Activated T-helper 1 cell treated with anti-CD3 and anti-CD28 coated beads, Interleukin-12 subunit alpha, Interleukin-12 subunit beta, Interleukin-2, Interleukin-4 antibody, amounts not matched to agents 30 ng/mL and 10 ng/mL and 1 ng/mL, durations not matched to agents 14 hours and 24 hours and 36 hours (primary cell): ENCODE measurements around the gene STIMATE. TPM values are rescaled to one million over a fixed set of nuclear protein-coding genes. Genes with fewer than 3 reads are reported as not detected.
A peak's percentile ranks its signal among the peaks of the same experiment; 100 is the strongest.

ENCODE experiments used
- DNase-seq: peaks from one replicate; pipeline ENCODE4 v3.0.0; 2021; ENCODE audit warnings: low spot score
- H3K27ac Mint-ChIP-seq: one replicate; pipeline ENCODE4 v1.8.0; 2021; ENCODE audit warnings: mild to moderate bottlenecking, mixed read lengths
- H3K27me3 Mint-ChIP-seq: one replicate; pipeline ENCODE4 v1.8.0; 2022; ENCODE audit warnings: mild to moderate bottlenecking, moderate library complexity, mixed read lengths; ENCODE audit not compliant: insufficient read depth
- H3K36me3 Mint-ChIP-seq: one replicate; pipeline ENCODE4 v1.8.0; 2021; ENCODE audit warnings: low read depth, mixed read lengths
- H3K4me1 Mint-ChIP-seq: one replicate; pipeline ENCODE4 v1.8.0; 2021; ENCODE audit warnings: low read depth, mixed read lengths
- H3K4me3 Mint-ChIP-seq: one replicate; pipeline ENCODE4 v1.8.0; 2021; ENCODE audit warnings: mild to moderate bottlenecking, moderate library complexity, mixed read lengths
- H3K9me3 Mint-ChIP-seq: one replicate; pipeline ENCODE4 v1.8.0; 2021; ENCODE audit warnings: mixed read lengths
- intact Hi-C: fragments of 100-400 bp; cut with micrococcal nuclease; formaldehyde crosslinking; loops from one replicate; pipeline ENCODE4 v1.15.1; 2024
- total RNA-seq: library from RNA; stranded (reverse); gene quantifications from 2 replicates; pipeline ENCODE4 v1.2.3, GENCODE V29; 2022

Gene STIMATE
- total RNA-seq, 1 donor from 2014 or later: 20.1 TPM

DNA sequence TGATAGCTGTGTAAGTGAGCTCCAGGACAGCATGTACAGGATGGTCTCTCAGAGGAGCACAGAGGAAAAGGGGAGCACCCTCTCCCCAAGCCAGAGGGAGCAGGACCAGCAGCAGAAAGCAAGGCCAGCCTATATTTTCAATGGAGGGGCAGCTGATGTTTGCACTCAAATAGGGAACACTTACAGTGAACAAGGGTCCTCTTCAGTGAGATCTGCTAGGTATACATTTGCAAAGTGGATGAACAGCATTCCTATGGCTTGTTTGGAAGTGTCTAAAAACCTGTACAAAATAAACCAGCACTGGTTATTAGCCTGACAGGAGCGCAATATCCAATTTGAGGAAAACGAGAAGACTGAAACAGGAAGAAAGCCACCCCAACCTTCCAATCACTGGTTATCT, 44.9 kb downstream of the STIMATE start:
- no peaks in the 10 kb centered on the region for H3K4me1 Mint-ChIP-seq
- no peaks in the 10 kb centered on the region for H3K9me3 Mint-ChIP-seq
- intact Hi-C loops: loop anchor here (5.0 kb wide), 1 partner anchor 45 kb away; the partner anchor contains the start of gene STIMATE
- no peak for DNase-seq
- no peak overlapping the region for H3K27ac Mint-ChIP-seq
- no peak overlapping the region for H3K4me3 Mint-ChIP-seq
- no peaks in the 10 kb centered on the region for H3K36me3 Mint-ChIP-seq
- no peaks in the 10 kb centered on the region for H3K27me3 Mint-ChIP-seq

DNA sequence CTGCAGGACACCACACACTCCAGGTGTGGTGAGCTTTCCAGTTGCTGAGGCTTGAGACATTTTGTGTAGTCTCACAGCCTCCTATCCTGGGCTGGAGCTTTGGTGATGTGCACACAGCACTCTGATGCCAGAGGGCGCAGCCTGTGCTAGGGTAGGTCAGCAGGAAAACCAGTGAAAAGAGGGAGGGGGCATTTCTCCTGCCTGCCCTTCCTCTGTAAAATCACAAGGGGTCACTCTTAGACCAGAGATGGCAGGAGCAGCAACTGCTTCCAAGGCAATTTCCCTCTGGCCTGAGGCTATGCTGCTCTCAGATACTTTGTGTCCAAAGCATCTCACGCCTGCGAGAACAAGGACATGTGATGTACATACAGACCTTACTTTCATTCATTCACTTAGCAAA, 46.0 kb downstream of the STIMATE start:
- Mint-ChIP-seq H3K9me3 (no peaks in the 10 kb centered on the region), H3K4me3 (no peak overlapping the region), H3K27me3 (no peaks in the 10 kb centered on the region), H3K27ac (no peak overlapping the region), H3K4me1 (no peaks in the 10 kb centered on the region), H3K36me3 (no peaks in the 10 kb centered on the region)
- intact Hi-C loops: loop anchor here (1.0 to 5.0 kb wide), 3 partner anchors 46 to 221 kb away; partner anchors contain the start of gene STIMATE
- no peak for DNase-seq

DNA sequence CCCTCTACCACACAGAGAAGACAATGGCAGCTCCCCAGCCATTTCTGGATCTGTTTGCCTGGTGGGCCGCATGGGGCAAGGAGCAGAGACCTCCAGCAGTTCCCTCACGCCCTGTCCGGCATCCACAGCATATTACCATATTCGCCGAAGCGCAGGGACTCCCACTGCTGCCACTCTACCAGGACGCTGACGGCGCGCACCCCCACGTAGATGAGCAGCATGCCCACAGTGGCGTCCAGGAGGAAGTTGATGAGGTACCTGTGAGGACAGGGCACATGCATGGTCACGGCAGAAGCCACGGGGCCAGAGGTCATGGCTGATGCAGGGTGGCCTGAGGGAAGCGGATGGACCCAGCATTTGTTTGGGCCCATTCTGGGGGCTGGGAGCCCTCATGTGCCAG, 47.7 kb downstream of the STIMATE start:
- intact Hi-C loops: loop anchor here (5.0 to 10.0 kb wide), 2 partner anchors 48 to 345 kb away; partner anchors contain the start of gene STIMATE
- H3K9me3 Mint-ChIP-seq: no peaks in the 10 kb centered on the region
- no peak overlapping the region for H3K4me3 Mint-ChIP-seq
- H3K27me3 Mint-ChIP-seq: no peaks in the 10 kb centered on the region
- no peak for DNase-seq
- peaks cover 1% of the 10 kb centered on the region for H3K4me1 Mint-ChIP-seq
- no peaks in the 10 kb centered on the region for H3K36me3 Mint-ChIP-seq
- H3K27ac Mint-ChIP-seq: no peak overlapping the region

DNA sequence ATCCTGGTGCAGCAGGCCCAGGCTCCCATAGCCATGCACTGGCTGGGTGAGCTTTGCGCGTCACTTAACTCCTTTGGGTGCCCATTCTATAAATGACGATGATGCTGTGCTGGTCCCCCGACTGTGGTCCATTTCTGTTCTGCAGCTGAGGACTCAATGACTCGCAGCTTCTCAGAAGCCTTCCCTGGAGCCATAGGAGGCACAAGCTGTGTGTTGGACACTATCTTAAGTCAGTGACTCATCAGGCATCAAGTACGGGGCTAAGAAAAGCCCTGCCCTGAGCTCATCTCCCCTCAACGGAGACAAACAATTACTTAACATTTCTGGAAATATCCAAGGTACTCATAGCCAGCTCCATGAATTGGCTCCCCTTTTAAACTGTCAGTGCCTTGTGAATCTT, 48.7 kb downstream of the STIMATE start:
- Mint-ChIP-seq H3K27ac (no peak overlapping the region), H3K36me3 (no peaks in the 10 kb centered on the region), H3K4me1 (peaks cover 7% of the 10 kb centered on the region), H3K4me3 (no peak overlapping the region), H3K27me3 (no peaks in the 10 kb centered on the region), H3K9me3 (no peaks in the 10 kb centered on the region)
- intact Hi-C loops: loop anchor here (10.0 kb wide), 1 partner anchor 346 kb away; no protein-coding TSS in a partner anchor
- no peak for DNase-seq

DNA sequence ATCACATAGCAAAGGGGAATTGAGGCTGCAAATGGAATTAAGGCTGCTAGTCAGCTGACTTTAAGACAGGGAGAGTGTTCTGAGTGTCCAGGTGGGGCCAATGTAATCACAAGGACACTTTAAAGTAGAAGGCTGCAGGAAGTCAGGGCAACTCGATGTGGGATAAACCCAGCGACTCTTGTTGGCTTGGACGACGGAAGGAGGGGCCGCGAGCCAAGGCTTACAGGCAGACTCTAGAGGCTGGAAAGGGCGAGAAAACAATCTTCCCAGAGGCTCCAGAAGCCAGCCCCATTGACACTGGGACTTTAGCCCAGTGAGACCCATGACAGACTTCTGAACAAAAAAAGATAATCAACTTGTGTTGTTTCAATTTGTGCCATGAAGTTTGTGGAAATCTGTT, 49.6 kb downstream of the STIMATE start:
- Mint-ChIP-seq H3K4me3 (no peak overlapping the region), H3K9me3 (no peaks in the 10 kb centered on the region), H3K36me3 (no peaks in the 10 kb centered on the region), H3K4me1 (peaks cover 7% of the 10 kb centered on the region), H3K27me3 (no peaks in the 10 kb centered on the region), H3K27ac (no peak overlapping the region)
- no peak for DNase-seq
- intact Hi-C loops: loop anchor here (10.0 kb wide), 1 partner anchor 347 kb away; no protein-coding TSS in a partner anchor

DNA sequence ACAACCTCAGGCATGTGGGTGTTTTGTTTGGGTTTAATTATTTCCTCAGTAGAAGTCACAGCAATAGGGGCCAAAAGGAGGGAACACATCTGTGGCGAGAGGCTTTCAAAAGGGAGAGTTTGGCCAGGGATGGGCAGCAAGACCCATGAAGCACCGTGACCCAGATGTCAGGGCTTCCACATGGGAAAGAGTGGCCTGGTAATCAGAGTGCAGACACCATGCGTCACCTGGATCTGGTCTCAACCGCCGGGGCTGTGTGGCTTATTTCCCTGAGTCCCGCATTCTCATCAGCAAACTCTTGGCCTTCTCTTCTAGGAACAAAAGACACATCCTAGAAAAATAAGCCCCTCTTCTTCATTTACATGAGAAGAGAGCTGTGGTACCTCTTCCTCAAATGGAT, 50.1 kb downstream of the STIMATE start:
- H3K36me3 Mint-ChIP-seq: no peaks in the 10 kb centered on the region
- no peaks in the 10 kb centered on the region for H3K27me3 Mint-ChIP-seq
- DNase-seq: no peak
- no peak overlapping the region for H3K27ac Mint-ChIP-seq
- intact Hi-C loops: loop anchor here (10.0 kb wide), 1 partner anchor 348 kb away; no protein-coding TSS in a partner anchor
- peaks cover 7% of the 10 kb centered on the region for H3K4me1 Mint-ChIP-seq
- no peak overlapping the region for H3K4me3 Mint-ChIP-seq
- H3K9me3 Mint-ChIP-seq: no peaks in the 10 kb centered on the region

DNA sequence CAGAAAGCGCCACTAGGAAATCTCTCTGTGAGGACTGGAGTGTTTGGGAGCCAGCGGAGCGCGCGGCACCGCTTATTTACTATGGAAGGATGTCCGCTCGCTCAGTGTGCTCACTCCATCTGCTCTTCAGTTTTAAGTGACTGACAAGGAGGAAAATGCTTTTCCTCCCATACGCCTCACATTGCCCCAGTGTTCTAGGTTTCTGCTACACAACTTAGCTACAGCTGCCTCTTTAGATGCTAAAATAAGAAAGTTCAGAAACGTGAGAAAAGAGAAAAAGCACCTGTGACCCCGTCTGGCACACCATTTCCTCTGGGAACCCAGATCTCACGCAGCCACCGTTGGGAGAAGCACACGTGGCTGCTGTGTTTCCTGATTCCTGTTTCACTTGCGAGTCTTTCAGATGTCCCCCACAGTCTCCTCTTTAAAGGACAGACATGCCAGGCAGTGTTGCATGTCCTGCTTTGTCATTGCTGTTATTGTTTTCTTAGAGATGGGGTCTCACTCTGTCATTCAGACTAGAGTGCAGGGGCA, 50.8 kb downstream of the STIMATE start:
- H3K27me3 Mint-ChIP-seq: no peaks in the 10 kb centered on the region
- DNase-seq: no peak
- peak overlapping the region; percentile 21 for H3K27ac Mint-ChIP-seq
- H3K4me1 Mint-ChIP-seq: peaks cover 13% of the 10 kb centered on the region
- no peaks in the 10 kb centered on the region for H3K9me3 Mint-ChIP-seq
- no peak overlapping the region for H3K4me3 Mint-ChIP-seq
- intact Hi-C loops: loop anchor here (10.0 kb wide), 1 partner anchor 348 kb away; no protein-coding TSS in a partner anchor
- H3K36me3 Mint-ChIP-seq: no peaks in the 10 kb centered on the region

DNA sequence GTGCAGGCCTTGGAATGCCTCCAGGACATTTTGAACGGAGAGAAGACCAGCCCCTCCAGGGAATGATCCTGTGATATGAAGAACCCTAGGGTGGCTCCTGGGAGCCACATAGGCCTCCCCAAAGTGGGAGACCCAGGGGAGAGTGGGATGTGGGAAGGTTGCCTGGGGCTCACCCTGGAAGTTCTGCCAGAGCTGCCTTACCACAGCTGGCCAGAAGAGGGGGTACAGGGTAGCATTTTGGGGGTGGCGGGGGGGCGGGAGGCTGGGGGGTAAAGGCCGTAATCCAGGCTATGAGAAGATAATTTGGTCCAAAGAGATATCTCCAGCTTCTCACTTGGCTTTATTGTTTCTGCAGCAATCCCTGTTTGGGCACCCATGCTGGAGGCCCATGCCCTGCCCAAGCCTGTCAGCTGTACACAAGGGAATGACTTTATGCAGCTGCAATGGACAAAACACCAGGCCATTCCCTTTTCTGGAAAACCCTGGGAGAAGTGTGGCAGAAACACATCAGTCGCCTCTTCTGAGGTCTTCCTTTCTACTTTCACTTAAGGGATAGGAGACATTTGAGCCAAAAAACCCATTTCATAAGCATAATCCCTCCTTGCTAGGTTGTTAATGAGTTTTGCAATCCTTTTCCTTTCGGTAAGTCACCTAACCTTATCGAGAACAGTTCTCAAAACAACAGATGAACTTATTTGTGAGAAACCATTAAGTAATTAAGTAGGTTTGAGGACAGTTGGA, 51.5 kb downstream of the STIMATE start:
- no peaks in the 10 kb centered on the region for H3K27me3 Mint-ChIP-seq
- H3K4me1 Mint-ChIP-seq: peaks cover 17% of the 10 kb centered on the region
- no peak overlapping the region for H3K27ac Mint-ChIP-seq
- H3K9me3 Mint-ChIP-seq: no peaks in the 10 kb centered on the region
- no peak for DNase-seq
- H3K4me3 Mint-ChIP-seq: no peak overlapping the region
- peaks cover 3% of the 10 kb centered on the region for H3K36me3 Mint-ChIP-seq
- intact Hi-C loops: loop anchor here (10.0 kb wide), 1 partner anchor 349 kb away; no protein-coding TSS in a partner anchor

DNA sequence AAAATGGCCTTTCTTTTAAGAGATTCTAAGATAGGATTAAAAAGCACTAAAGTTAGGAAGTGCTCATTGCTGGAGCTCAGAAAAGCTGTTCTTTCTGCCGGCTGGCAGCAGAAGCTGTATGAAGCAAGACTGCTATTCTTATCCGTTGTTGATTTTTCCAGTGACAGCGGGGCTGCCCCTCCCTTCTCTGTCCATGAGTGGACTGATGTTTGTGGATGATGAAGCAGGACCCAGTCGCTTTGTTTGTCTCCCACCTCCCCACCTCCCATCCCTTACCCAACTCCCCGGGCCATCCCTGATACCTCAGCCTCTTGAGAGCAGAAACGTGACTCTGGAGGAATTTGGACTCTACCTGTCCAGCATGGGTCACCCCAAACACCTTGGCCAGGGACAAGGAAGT, 52.2 kb downstream of the STIMATE start:
- Mint-ChIP-seq H3K36me3 (peaks cover 3% of the 10 kb centered on the region), H3K4me3 (no peak overlapping the region), H3K27me3 (no peaks in the 10 kb centered on the region), H3K27ac (no peak overlapping the region), H3K4me1 (peaks cover 21% of the 10 kb centered on the region), H3K9me3 (no peaks in the 10 kb centered on the region)
- intact Hi-C loops: loop anchor here (10.0 kb wide), 1 partner anchor 350 kb away; no protein-coding TSS in a partner anchor
- DNase-seq: no peak

DNA sequence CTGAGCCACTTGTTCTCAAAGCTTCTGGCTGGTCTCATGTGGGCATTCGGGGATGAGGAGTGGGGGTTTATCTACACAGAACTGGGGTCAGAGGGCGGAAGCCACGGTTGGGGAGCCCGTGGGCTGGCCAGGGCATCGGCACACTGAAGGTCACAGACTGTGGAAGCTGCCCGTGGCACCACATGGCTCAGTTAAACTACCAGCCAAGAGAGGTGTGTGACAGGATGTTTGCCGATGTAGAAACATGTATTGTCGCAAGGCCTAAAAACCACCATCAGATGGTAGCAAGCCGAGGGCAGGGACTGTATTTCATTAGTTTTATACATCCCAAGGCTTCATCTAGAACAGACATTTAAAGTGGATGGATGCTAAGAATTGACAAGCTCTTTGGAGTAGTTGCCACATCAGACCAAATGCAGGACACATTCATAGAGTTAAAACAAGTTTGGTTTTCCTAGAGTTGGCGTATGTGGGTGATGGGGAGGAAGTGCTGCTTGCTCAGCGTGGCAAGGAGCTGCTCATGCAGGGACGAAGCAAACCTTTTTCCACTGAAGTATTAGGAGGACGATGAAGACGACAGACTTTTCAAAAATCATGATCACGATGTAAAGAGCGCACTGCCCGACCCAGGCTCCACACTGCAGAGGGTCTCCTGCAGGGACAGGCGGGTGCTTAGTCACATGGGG, 52.9 kb downstream of the STIMATE start:
- Mint-ChIP-seq H3K27ac (no peak overlapping the region), H3K4me3 (no peak overlapping the region), H3K27me3 (no peaks in the 10 kb centered on the region), H3K4me1 (peaks cover 29% of the 10 kb centered on the region), H3K9me3 (no peaks in the 10 kb centered on the region), H3K36me3 (peaks cover 4% of the 10 kb centered on the region)
- intact Hi-C loops: loop anchor here (10.0 kb wide), 1 partner anchor 350 kb away; no protein-coding TSS in a partner anchor
- no peak for DNase-seq

DNA sequence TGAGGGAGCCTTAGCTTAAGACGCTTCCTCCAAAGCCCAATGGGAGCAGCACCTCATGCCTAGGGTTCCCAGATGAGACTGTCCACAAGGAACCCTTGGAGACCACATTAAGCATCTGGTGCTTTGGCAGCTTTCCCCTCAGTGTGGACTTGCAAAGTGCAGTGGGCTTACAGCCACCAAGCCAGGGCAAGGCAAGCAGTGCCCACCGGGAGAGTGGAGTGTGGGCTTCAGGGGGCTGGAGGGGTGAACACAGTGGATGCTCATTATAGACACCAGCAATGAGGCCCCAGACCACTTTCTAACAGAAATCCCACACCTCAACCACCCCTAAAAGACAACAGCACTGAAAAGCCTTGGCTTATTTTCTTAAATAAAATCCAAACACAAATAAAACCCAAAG, 53.5 kb downstream of the STIMATE start:
- intact Hi-C loops: loop anchor here (10.0 kb wide), 1 partner anchor 351 kb away; no protein-coding TSS in a partner anchor
- Mint-ChIP-seq H3K4me3 (no peak overlapping the region), H3K4me1 (peaks cover 34% of the 10 kb centered on the region), H3K9me3 (no peaks in the 10 kb centered on the region), H3K27ac (no peak overlapping the region), H3K36me3 (peaks cover 4% of the 10 kb centered on the region), H3K27me3 (no peaks in the 10 kb centered on the region)
- no peak for DNase-seq

DNA sequence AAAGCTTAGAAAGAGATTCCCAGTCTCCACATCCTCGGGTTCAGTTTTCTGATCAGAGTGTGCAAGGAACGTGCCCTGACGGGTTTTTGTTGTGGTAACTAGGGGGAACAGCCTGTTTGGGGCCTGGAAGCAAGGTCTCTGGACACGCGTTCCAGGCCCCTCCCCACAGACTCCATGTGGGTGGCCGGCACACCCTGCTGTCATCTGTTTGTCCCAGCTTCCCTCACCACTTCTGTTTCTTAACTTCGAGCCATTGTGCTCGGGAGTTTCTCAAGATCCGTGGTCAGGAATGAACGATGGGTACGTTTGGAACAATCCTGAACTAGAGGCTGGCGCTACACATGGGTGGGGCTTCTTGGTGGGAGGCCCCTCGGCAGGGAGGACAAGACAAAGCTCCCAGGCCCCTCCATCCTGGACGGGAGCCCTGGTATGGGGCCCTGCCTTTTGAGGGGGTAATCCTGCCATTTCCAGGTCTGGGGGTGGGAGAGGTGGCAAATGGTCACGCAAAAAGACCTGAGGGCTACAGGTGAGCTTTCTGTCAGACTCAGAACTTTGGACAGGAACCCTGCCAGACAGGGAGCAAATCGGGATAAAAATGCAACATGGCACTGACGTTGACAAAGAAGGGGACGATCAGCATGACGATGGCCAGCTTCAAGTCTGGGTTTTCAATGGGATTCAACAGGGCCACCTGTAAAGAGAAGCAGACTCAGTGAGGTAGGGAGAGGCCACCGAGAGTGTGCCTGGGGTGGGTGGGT, 54.1 kb downstream of the STIMATE start:
- H3K4me3 Mint-ChIP-seq: no peak overlapping the region
- peaks cover 4% of the 10 kb centered on the region for H3K36me3 Mint-ChIP-seq
- no peak overlapping the region for H3K27ac Mint-ChIP-seq
- no peaks in the 10 kb centered on the region for H3K27me3 Mint-ChIP-seq
- H3K9me3 Mint-ChIP-seq: no peaks in the 10 kb centered on the region
- intact Hi-C loops: loop anchor here (10.0 kb wide), 1 partner anchor 352 kb away; no protein-coding TSS in a partner anchor
- no peak for DNase-seq
- H3K4me1 Mint-ChIP-seq: peaks cover 40% of the 10 kb centered on the region
